Measurements from ENCODE around the gene MOG.

The MOG gene

GRCh38 chr6:29647927-29648642 is 8.8 kb upstream of the MOG start:
- H3K79me1 ChIP-seq (ENCODE audit: low read length) = no peaks in the 10 kb centered on the region
- no peak overlapping the region for H4K8ac ChIP-seq (ENCODE audit: low read depth, low read length)
- no peaks in the 10 kb centered on the region for H3K36me3 ChIP-seq (ENCODE audit: control insufficient read depth, insufficient read depth, low read length)

GRCh38 chr6:29649701-29650673 is 6.9 kb upstream of the MOG start:
- H2BK120ac ChIP-seq (ENCODE audit: low read depth, low read length) = no peak overlapping the region
- no peak overlapping the region for H2AK5ac ChIP-seq (ENCODE audit: low read length)
- H3K36me3 ChIP-seq (ENCODE audit: control insufficient read depth, insufficient read depth, low read length) = no peaks in the 10 kb centered on the region
- H3K56ac ChIP-seq (ENCODE audit: low read length) = peak overlapping the region; percentile 84
- peaks cover 3% of the 10 kb centered on the region for H3K4me1 ChIP-seq (ENCODE audit: control insufficient read depth, low read depth, low read length)
- no peak overlapping the region for H4K8ac ChIP-seq (ENCODE audit: low read depth, low read length)
- WGBS (ENCODE audit: extremely low coverage, insufficient coverage, low lambda C conversion rate) = no CpG with 5 or more reads among the region's 33 CpGs
- peak overlapping the region; percentile 100 for H3K4me2 ChIP-seq (ENCODE audit: low read length)
- no peak overlapping the region for H2BK15ac ChIP-seq (replicated peaks; ENCODE audit: low read depth)
- H3K9ac ChIP-seq (ENCODE audit: low read length) = peak overlapping the region; percentile 77
- no peak overlapping the region for H3K23ac ChIP-seq (ENCODE audit: low read length)
- no peak overlapping the region for H3K18ac ChIP-seq (ENCODE audit: low read length)
- no peak overlapping the region for H3K4ac ChIP-seq (ENCODE audit: low read depth, low read length)
- no peak overlapping the region for H2BK5ac ChIP-seq (ENCODE audit: low read length)
- no peaks in the 10 kb centered on the region for H3K79me2 ChIP-seq (ENCODE audit: control insufficient read depth, insufficient read depth, low read length)
- H3K4me3 ChIP-seq (ENCODE audit: low read length) = peak overlapping the region; percentile 56
- H3K79me1 ChIP-seq (ENCODE audit: low read length) = no peaks in the 10 kb centered on the region
- peak; percentile 99 for DNase-seq
- no peak overlapping the region for H4K5ac ChIP-seq (ENCODE audit: low read length)
- H3K27ac ChIP-seq (ENCODE audit: low read depth, low read length) = no peak overlapping the region
- no peaks in the 10 kb centered on the region for H3K27me3 ChIP-seq (ENCODE audit: insufficient read depth, low read length, poor library complexity)

More at GRCh38 chr6:29647927-29648642, 8.8 kb upstream of the MOG start:
- Histone ChIP-seq H3K79me2 (ENCODE audit: control insufficient read depth, insufficient read depth, low read length) (no peaks in the 10 kb centered on the region), H3K27me3 (ENCODE audit: insufficient read depth, low read length, poor library complexity) (no peaks in the 10 kb centered on the region), H3K4ac (ENCODE audit: low read depth, low read length) (no peak overlapping the region), H3K23ac (ENCODE audit: low read length) (no peak overlapping the region), H3K4me2 (ENCODE audit: low read length) (no peak overlapping the region), H3K27ac (ENCODE audit: low read depth, low read length) (no peak overlapping the region), H2BK15ac (replicated peaks; ENCODE audit: low read depth) (no peak overlapping the region), H2BK5ac (ENCODE audit: low read length) (no peak overlapping the region), H3K4me1 (ENCODE audit: control insufficient read depth, low read depth, low read length) (peaks cover 2% of the 10 kb centered on the region), H3K56ac (ENCODE audit: low read length) (no peak overlapping the region), H3K9ac (ENCODE audit: low read length) (no peak overlapping the region), H3K4me3 (ENCODE audit: low read length) (no peak overlapping the region), H2BK120ac (ENCODE audit: low read depth, low read length) (no peak overlapping the region), H3K18ac (ENCODE audit: low read length) (no peak overlapping the region), H4K5ac (ENCODE audit: low read length) (no peak overlapping the region), H2AK5ac (ENCODE audit: low read length) (no peak overlapping the region)
- no CpG with 5 or more reads among the region's 23 CpGs for WGBS (ENCODE audit: extremely low coverage, insufficient coverage, low lambda C conversion rate)
- DNase-seq = peak; percentile 66

- no peaks in the 10 kb centered on the region for H3K79me2 ChIP-seq (ENCODE audit: control insufficient read depth, insufficient read depth, low read length)
- no peaks in the 10 kb centered on the region for H3K36me3 ChIP-seq (ENCODE audit: control insufficient read depth, insufficient read depth, low read length)
- no peak overlapping the region for H2BK120ac ChIP-seq (ENCODE audit: low read depth, low read length)
- no peak overlapping the region for H3K18ac ChIP-seq (ENCODE audit: low read length)
- H3K27ac ChIP-seq (ENCODE audit: low read depth, low read length) = no peak overlapping the region
- H3K9ac ChIP-seq (ENCODE audit: low read length) = no peak overlapping the region
- H3K4me2 ChIP-seq (ENCODE audit: low read length) = no peak overlapping the region
- H3K4ac ChIP-seq (ENCODE audit: low read depth, low read length) = no peak overlapping the region
- H3K56ac ChIP-seq (ENCODE audit: low read length) = no peak overlapping the region
- no peak overlapping the region for H4K5ac ChIP-seq (ENCODE audit: low read length)
- H3K79me1 ChIP-seq (ENCODE audit: low read length) = no peaks in the 10 kb centered on the region
- no peak overlapping the region for H3K4me3 ChIP-seq (ENCODE audit: low read length)
- H2BK15ac ChIP-seq (replicated peaks; ENCODE audit: low read depth) = no peak overlapping the region
- WGBS (ENCODE audit: extremely low coverage, insufficient coverage, low lambda C conversion rate) = no CpG with 5 or more reads among the region's 8 CpGs
- no peaks in the 10 kb centered on the region for H3K27me3 ChIP-seq (ENCODE audit: insufficient read depth, low read length, poor library complexity)
- H2AK5ac ChIP-seq (ENCODE audit: low read length) = no peak overlapping the region
- H2BK5ac ChIP-seq (ENCODE audit: low read length) = no peak overlapping the region
- H3K23ac ChIP-seq (ENCODE audit: low read length) = no peak overlapping the region
- H3K4me1 ChIP-seq (ENCODE audit: control insufficient read depth, low read depth, low read length) = peaks cover 3% of the 10 kb centered on the region
- peak; percentile 46 for DNase-seq
- no peak overlapping the region for H4K8ac ChIP-seq (ENCODE audit: low read depth, low read length)
Measured at GRCh38 chr6:29651413-29652197, 5.3 kb upstream of the MOG start.

GRCh38 chr6:29652198-29652584 is 4.7 kb upstream of the MOG start:
- Histone ChIP-seq H4K5ac (ENCODE audit: low read length) (no peak overlapping the region), H3K18ac (ENCODE audit: low read length) (no peak overlapping the region), H2BK15ac (replicated peaks; ENCODE audit: low read depth) (no peak overlapping the region), H3K9ac (ENCODE audit: low read length) (no peak overlapping the region), H3K4me1 (ENCODE audit: control insufficient read depth, low read depth, low read length) (peaks cover 3% of the 10 kb centered on the region), H3K27me3 (ENCODE audit: insufficient read depth, low read length, poor library complexity) (no peaks in the 10 kb centered on the region), H3K36me3 (ENCODE audit: control insufficient read depth, insufficient read depth, low read length) (no peaks in the 10 kb centered on the region), H3K79me2 (ENCODE audit: control insufficient read depth, insufficient read depth, low read length) (no peaks in the 10 kb centered on the region), H2BK5ac (ENCODE audit: low read length) (no peak overlapping the region), H3K23ac (ENCODE audit: low read length) (no peak overlapping the region), H4K8ac (ENCODE audit: low read depth, low read length) (no peak overlapping the region), H3K4me3 (ENCODE audit: low read length) (no peak overlapping the region), H3K4ac (ENCODE audit: low read depth, low read length) (no peak overlapping the region), H2BK120ac (ENCODE audit: low read depth, low read length) (no peak overlapping the region), H2AK5ac (ENCODE audit: low read length) (no peak overlapping the region), H3K4me2 (ENCODE audit: low read length) (no peak overlapping the region), H3K56ac (ENCODE audit: low read length) (no peak overlapping the region), H3K27ac (ENCODE audit: low read depth, low read length) (no peak overlapping the region), H3K79me1 (ENCODE audit: low read length) (no peaks in the 10 kb centered on the region)
- no CpG with 5 or more reads among the region's 10 CpGs for WGBS (ENCODE audit: extremely low coverage, insufficient coverage, low lambda C conversion rate)
- peak; percentile 26 for DNase-seq

GRCh38 chr6:29653452-29654038 is 3.3 kb upstream of the MOG start:
- peak; percentile 87 for DNase-seq
- Histone ChIP-seq H2BK15ac (replicated peaks; ENCODE audit: low read depth) (no peak overlapping the region), H3K56ac (ENCODE audit: low read length) (no peak overlapping the region), H4K8ac (ENCODE audit: low read depth, low read length) (no peak overlapping the region), H3K4me1 (ENCODE audit: control insufficient read depth, low read depth, low read length) (peaks cover 3% of the 10 kb centered on the region), H3K23ac (ENCODE audit: low read length) (no peak overlapping the region), H3K18ac (ENCODE audit: low read length) (no peak overlapping the region), H3K4me3 (ENCODE audit: low read length) (no peak overlapping the region), H3K4me2 (ENCODE audit: low read length) (no peak overlapping the region), H2BK120ac (ENCODE audit: low read depth, low read length) (no peak overlapping the region), H3K9ac (ENCODE audit: low read length) (no peak overlapping the region), H3K36me3 (ENCODE audit: control insufficient read depth, insufficient read depth, low read length) (no peaks in the 10 kb centered on the region), H2BK5ac (ENCODE audit: low read length) (no peak overlapping the region), H3K27ac (ENCODE audit: low read depth, low read length) (no peak overlapping the region), H3K27me3 (ENCODE audit: insufficient read depth, low read length, poor library complexity) (no peaks in the 10 kb centered on the region), H4K5ac (ENCODE audit: low read length) (no peak overlapping the region), H3K79me1 (ENCODE audit: low read length) (no peaks in the 10 kb centered on the region), H2AK5ac (ENCODE audit: low read length) (no peak overlapping the region), H3K4ac (ENCODE audit: low read depth, low read length) (no peak overlapping the region), H3K79me2 (ENCODE audit: control insufficient read depth, insufficient read depth, low read length) (no peaks in the 10 kb centered on the region)
- no CpG with 5 or more reads among the region's 8 CpGs for WGBS (ENCODE audit: extremely low coverage, insufficient coverage, low lambda C conversion rate)
